ENCODE measurements around the gene PCNX1.

Gene PCNX1

DNA sequence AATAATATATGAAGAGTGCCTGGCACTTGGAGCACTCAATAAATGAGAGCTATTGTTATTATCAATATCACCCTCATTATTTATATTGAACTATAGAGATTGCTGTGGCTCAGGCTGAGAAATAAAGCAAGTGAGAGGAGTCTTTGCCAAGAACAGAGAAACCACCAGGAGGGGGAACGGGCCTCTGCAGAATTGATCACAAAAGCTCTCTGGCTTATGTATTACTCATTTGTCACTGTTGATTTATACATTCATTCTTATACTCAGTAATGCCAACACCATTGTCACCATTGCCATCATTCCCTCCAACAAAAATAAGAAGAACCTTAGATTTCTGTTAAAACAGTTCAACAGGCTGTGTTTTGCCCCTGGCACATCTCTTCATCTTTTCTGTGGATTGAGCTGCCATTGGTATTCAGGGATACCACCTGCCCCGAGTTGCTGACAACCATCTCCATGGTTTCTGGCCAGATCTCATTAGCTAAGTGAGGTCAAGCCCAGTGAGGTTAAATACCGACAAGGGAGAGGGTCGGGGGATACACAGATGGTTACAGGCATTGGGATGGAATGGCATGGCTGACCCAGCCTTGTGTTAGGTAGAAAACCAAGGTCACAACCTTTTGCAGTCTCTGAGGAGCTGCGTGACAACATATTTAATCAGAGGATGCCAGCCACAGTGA lies 21.8 kb upstream of the PCNX1 start:
- H3K4me1 ChIP-seq (ENCODE audit: insufficient read depth, low read length, poor library complexity, severe bottlenecking) = peaks cover 76% of the 10 kb centered on the region
- peak overlapping the region; percentile 91 for H3K4me2 ChIP-seq (ENCODE audit: low read depth, low read length, poor library complexity, severe bottlenecking)
- no peak overlapping the region for H2AFZ ChIP-seq (ENCODE audit: low read length)

DNA sequence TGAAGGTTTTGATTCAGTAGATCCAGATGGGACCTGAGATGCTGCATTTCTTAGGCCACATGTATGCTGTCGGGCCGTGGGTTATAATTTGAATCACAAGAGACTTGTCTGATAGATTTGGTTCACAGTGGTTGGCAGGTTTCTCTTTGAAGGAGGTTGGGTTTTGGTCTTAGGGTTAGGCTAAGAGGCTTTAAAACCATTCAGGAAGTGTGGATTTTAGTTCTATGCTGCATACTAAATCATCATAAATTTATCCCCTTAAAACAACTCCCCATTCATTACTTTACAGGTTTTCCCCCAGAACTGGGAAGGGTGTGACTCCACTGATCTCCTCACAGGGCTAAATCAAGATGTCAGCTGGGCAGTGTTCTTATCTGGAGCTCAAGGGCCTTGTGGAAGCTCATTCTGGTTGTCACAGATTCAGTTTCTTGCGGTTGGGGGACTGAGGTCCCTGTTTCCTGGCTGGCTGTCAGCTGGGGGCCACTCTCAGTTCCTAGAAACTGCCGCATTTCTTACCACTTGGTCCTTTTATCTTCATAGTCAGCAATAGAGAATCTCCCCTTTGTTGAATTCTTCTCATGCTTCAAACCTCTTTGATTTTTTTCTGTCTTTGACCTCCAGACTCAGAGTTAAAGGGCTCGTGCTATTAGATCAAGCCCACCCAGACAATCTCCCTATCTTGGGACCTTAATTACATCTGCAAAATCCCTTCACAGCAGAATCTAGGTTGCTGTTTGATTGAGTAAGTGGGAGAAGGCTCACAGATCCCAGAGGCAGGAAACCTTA lies 20.6 kb upstream of the PCNX1 start:
- no peak for TF ChIP-seq EZH2phosphoT487 (IDR thresholded peaks at IDR 0.05; ENCODE audit: borderline replicate concordance)
- TF ChIP-seq, protein P1, sequence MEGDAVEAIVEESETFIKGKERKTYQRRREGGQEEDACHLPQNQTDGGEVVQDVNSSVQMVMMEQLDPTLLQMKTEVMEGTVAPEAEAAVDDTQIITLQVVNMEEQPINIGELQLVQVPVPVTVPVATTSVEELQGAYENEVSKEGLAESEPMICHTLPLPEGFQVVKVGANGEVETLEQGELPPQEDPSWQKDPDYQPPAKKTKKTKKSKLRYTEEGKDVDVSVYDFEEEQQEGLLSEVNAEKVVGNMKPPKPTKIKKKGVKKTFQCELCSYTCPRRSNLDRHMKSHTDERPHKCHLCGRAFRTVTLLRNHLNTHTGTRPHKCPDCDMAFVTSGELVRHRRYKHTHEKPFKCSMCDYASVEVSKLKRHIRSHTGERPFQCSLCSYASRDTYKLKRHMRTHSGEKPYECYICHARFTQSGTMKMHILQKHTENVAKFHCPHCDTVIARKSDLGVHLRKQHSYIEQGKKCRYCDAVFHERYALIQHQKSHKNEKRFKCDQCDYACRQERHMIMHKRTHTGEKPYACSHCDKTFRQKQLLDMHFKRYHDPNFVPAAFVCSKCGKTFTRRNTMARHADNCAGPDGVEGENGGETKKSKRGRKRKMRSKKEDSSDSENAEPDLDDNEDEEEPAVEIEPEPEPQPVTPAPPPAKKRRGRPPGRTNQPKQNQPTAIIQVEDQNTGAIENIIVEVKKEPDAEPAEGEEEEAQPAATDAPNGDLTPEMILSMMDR (conservative IDR thresholded peaks at IDR 0.05; ENCODE audit: low read length) = no peak

More for the DNA sequence above, 21.8 kb upstream of the PCNX1 start:
- H3K27me3 ChIP-seq (ENCODE audit: insufficient read depth, low read length, poor library complexity, severe bottlenecking) = no peaks in the 10 kb centered on the region
- H3K9ac ChIP-seq (ENCODE audit: low read depth, low read length, poor library complexity, severe bottlenecking) = peak overlapping the region; percentile 59
- no peaks in the 10 kb centered on the region for H3K79me2 ChIP-seq (ENCODE audit: insufficient read depth, low read length)
- no peak for TF ChIP-seq EZH2phosphoT487 (IDR thresholded peaks at IDR 0.05; ENCODE audit: borderline replicate concordance)
- TF ChIP-seq, protein P1 (conservative IDR thresholded peaks at IDR 0.05; ENCODE audit: low read length) = no peak
- peak overlapping the region; percentile 68 for H3K4me3 ChIP-seq (ENCODE audit: low read length, poor library complexity, severe bottlenecking)
- H3K36me3 ChIP-seq (ENCODE audit: insufficient read depth, low read length) = no peaks in the 10 kb centered on the region
- no peaks in the 10 kb centered on the region for H3K9me3 ChIP-seq (ENCODE audit: insufficient read depth, low read depth, low read length)
- no peaks in the 10 kb centered on the region for H4K20me1 ChIP-seq (ENCODE audit: insufficient read depth, low read length, poor library complexity, severe bottlenecking)
- no peaks in the 10 kb centered on the region for H3K9me2 ChIP-seq (replicated peaks; ENCODE audit: low read depth, low read length)
- H3F3A ChIP-seq (ENCODE audit: low read depth) = peaks cover 7% of the 10 kb centered on the region; the same call in 1 of the 2 replicates

DNA sequence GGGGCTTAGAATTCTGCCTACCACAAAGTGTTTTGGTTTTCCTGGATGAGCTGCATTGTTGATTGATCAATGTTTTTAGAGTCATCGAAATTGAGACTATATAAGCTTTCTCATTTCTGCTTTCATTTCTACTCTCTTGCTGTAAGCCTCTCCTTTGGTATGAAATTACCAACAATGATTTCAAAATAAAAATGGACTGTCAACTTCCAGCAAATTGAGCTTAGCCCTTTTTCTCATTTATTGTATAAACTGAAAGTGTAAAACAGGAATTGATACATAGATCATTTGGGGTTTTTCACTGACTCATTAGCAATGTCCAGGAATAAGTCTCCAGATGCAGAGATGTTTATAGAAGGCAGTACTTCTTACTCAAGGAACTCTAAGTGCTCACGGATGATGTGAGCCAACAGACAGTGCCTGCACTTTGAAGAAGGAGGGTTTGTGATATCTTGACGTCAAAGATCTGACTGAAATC lies 20.0 kb upstream of the PCNX1 start:
- Histone ChIP-seq H3K4me1 (ENCODE audit: insufficient read depth, low read length, poor library complexity, severe bottlenecking) (peaks cover 75% of the 10 kb centered on the region), H3K27me3 (ENCODE audit: insufficient read depth, low read length, poor library complexity, severe bottlenecking) (no peaks in the 10 kb centered on the region), H3K9ac (ENCODE audit: low read depth, low read length, poor library complexity, severe bottlenecking) (peak overlapping the region; percentile 64), H3K4me3 (ENCODE audit: low read length, poor library complexity, severe bottlenecking) (peak overlapping the region; percentile 68), H3K9me3 (ENCODE audit: insufficient read depth, low read depth, low read length) (no peaks in the 10 kb centered on the region), H3K4me2 (ENCODE audit: low read depth, low read length, poor library complexity, severe bottlenecking) (peak overlapping the region; percentile 91), H3F3A (ENCODE audit: low read depth) (peaks cover 7% of the 10 kb centered on the region; the same call in 1 of the 2 replicates), H3K36me3 (ENCODE audit: insufficient read depth, low read length) (no peaks in the 10 kb centered on the region), H2AFZ (ENCODE audit: low read length) (no peak overlapping the region), H4K20me1 (ENCODE audit: insufficient read depth, low read length, poor library complexity, severe bottlenecking) (no peaks in the 10 kb centered on the region), H3K9me2 (replicated peaks; ENCODE audit: low read depth, low read length) (no peaks in the 10 kb centered on the region), H3K79me2 (ENCODE audit: insufficient read depth, low read length) (no peaks in the 10 kb centered on the region)
- TF ChIP-seq, protein P1 (conservative IDR thresholded peaks at IDR 0.05; ENCODE audit: low read length) = no peak
- TF ChIP-seq EZH2phosphoT487 (IDR thresholded peaks at IDR 0.05; ENCODE audit: borderline replicate concordance) = no peak

More for the DNA sequence above, 20.6 kb upstream of the PCNX1 start:
- peak overlapping the region; percentile 91 for H3K4me2 ChIP-seq (ENCODE audit: low read depth, low read length, poor library complexity, severe bottlenecking)
- peak overlapping the region; percentile 68 for H3K4me3 ChIP-seq (ENCODE audit: low read length, poor library complexity, severe bottlenecking)
- H3K4me1 ChIP-seq (ENCODE audit: insufficient read depth, low read length, poor library complexity, severe bottlenecking) = peaks cover 77% of the 10 kb centered on the region
- no peaks in the 10 kb centered on the region for H3K79me2 ChIP-seq (ENCODE audit: insufficient read depth, low read length)
- no peaks in the 10 kb centered on the region for H3K27me3 ChIP-seq (ENCODE audit: insufficient read depth, low read length, poor library complexity, severe bottlenecking)
- H2AFZ ChIP-seq (ENCODE audit: low read length) = no peak overlapping the region
- no peaks in the 10 kb centered on the region for H3K9me3 ChIP-seq (ENCODE audit: insufficient read depth, low read depth, low read length)
- H4K20me1 ChIP-seq (ENCODE audit: insufficient read depth, low read length, poor library complexity, severe bottlenecking) = no peaks in the 10 kb centered on the region
- H3K9me2 ChIP-seq (replicated peaks; ENCODE audit: low read depth, low read length) = no peaks in the 10 kb centered on the region
- peaks cover 7% of the 10 kb centered on the region; the same call in 1 of the 2 replicates for H3F3A ChIP-seq (ENCODE audit: low read depth)
- peak overlapping the region; percentile 64 for H3K9ac ChIP-seq (ENCODE audit: low read depth, low read length, poor library complexity, severe bottlenecking)
- H3K36me3 ChIP-seq (ENCODE audit: insufficient read depth, low read length) = no peaks in the 10 kb centered on the region

Data from Loucy (cell line).